MM.1S (cell line): ENCODE measurements around the gene MYOZ1.
"Not testable (repeated sequence)": the region's sequence is repeated elsewhere in the genome, so short reads cannot be mapped to it uniquely, and the experiment has no call there.

Experiments used
- DNase-seq: peaks from one replicate; pipeline ENCODE4 v3.0.0-alpha.2; 2015
- H2AFZ ChIP-seq: fragments of 300-600 bp; sonication (generic); 2 replicates; pipeline ENCODE4 v1.6.0; 2016; ENCODE audit warnings: antibody characterized with exemption, low read length
- H3F3A ChIP-seq: fragments of 300-600 bp; sonication (generic); 2 replicates; pipeline ENCODE4 v1.6.1; 2016; ENCODE audit warnings: mild to moderate bottlenecking, antibody characterized with exemption, low read length, moderate library complexity, mixed read lengths; ENCODE audit not compliant: insufficient read depth
- H3K27ac ChIP-seq: fragments of 300-600 bp; sonication (generic); 2 replicates; pipeline ENCODE4 v1.5.1; 2016; ENCODE audit warnings: mild to moderate bottlenecking, low read length
- H3K27me3 ChIP-seq: fragments of 300-600 bp; sonication (generic); replicated peaks from 2 replicates; pipeline ENCODE4 v1.6.0; 2016; ENCODE audit warnings: low read length; ENCODE audit not compliant: insufficient read depth
- H3K36me3 ChIP-seq: fragments of 300-600 bp; sonication (generic); replicated peaks from 2 replicates; pipeline ENCODE4 v1.6.1; 2016; ENCODE audit warnings: mild to moderate bottlenecking, low read length, mixed read lengths; ENCODE audit not compliant: insufficient read depth
- H3K4me1 ChIP-seq: fragments of 300-600 bp; sonication (generic); 2 replicates; pipeline ENCODE4 v1.6.1; 2016; ENCODE audit warnings: low read length, mixed read lengths
- H3K4me2 ChIP-seq: fragments of 300-600 bp; sonication (generic); 2 replicates; pipeline ENCODE4 v1.6.0; 2016; ENCODE audit warnings: low read depth, low read length
- H3K4me3 ChIP-seq: fragments of 300-600 bp; sonication (generic); 2 replicates; pipeline ENCODE4 v1.5.1; 2016; ENCODE audit warnings: low read length, mixed read lengths
- H3K79me2 ChIP-seq: fragments of 300-600 bp; sonication (generic); 2 replicates; pipeline ENCODE4 v1.6.1; 2016; ENCODE audit warnings: mixed run types, low read length, mixed read lengths
- H3K9ac ChIP-seq: fragments of 300-600 bp; sonication (generic); 2 replicates; pipeline ENCODE4 v1.6.1; 2016; ENCODE audit warnings: low read length, mixed read lengths
- H3K9me2 ChIP-seq: fragments of 300-600 bp; sonication (generic); replicated peaks from 2 replicates; pipeline ENCODE4 v1.6.1; 2016; ENCODE audit warnings: mild to moderate bottlenecking, low read length, mixed read lengths; ENCODE audit not compliant: insufficient read depth
- H3K9me3 ChIP-seq: fragments of 300-600 bp; sonication (generic); replicated peaks from 2 replicates; pipeline ENCODE4 v1.6.1; 2016; ENCODE audit warnings: mild to moderate bottlenecking, low read length, mixed read lengths; ENCODE audit not compliant: insufficient read depth
- H4K20me1 ChIP-seq: fragments of 300-600 bp; sonication (generic); 2 replicates; pipeline ENCODE4 v1.6.1; 2016; ENCODE audit warnings: mild to moderate bottlenecking, low read length, moderate library complexity, mixed read lengths; ENCODE audit not compliant: insufficient read depth
- EZH2 ChIP-seq: fragments of 300-600 bp; sonication (generic); optimal IDR thresholded peaks from 2 replicates; pipeline ENCODE3; 2017; ENCODE audit warnings: low read depth, mild to moderate bottlenecking, antibody characterized with exemption, low read length, mixed read lengths
- EZH2phosphoT487 ChIP-seq: fragments of 300-600 bp; sonication (generic); IDR thresholded peaks from 2 replicates; pipeline ENCODE4 v1.6.1; 2018; ENCODE audit warnings: antibody characterized with exemption, low read length
- TF ChIP-seq, protein P1 (sequence below): fragments of 300-600 bp; sonication (generic); IDR thresholded peaks from 2 replicates; pipeline ENCODE4 v1.5.1; 2016; ENCODE audit warnings: antibody characterized with exemption, low read length, mixed read lengths

Gene MYOZ1, protein sequence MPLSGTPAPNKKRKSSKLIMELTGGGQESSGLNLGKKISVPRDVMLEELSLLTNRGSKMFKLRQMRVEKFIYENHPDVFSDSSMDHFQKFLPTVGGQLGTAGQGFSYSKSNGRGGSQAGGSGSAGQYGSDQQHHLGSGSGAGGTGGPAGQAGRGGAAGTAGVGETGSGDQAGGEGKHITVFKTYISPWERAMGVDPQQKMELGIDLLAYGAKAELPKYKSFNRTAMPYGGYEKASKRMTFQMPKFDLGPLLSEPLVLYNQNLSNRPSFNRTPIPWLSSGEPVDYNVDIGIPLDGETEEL

DNA sequence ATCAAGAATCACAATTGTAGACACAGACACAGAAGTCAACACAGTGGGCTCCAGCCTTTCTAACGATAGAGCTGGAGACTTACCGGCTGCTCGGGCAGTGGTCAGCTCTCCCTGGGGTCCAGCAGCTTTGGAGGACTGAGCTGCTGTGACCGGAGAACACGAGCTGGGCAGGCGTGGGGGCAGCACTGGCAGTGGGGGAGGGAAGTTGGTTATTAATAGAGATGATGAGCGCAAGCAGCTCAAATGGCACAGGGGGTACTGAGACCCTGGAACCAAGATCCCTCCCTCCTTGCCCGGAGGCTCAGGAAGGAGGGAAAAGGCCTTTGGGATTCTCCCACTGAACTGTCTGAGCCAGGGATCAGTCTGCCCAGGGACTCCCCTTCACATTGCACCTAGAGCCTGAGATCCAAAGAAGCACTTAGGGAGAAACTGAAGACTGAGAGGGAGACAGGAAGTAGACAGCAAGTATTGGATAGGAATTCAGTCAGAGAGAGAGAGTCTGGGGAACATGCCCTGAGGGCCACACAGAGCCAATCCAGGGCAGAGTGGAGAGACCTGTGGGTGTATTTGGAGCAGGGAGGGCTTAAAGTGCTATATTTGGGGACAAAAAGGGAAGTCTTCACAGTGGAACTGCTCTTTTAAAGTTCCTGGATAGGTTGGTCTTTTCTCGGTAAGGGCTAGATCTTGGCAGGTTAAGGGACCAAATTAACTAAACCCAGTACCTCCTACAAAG is at the start of gene MYOZ1:
Gene MYOZ1 (minus strand): TSS at position 147 of the 733 bp plus-strand sequence. CDS start 1,457 bp downstream, outside the sequence.
- no peak within 1 kb of the TSS for H3K4me3 ChIP-seq
- no peaks in the 10 kb centered on the region for H3K27me3 ChIP-seq
- no peaks in the 10 kb centered on the region for H3K79me2 ChIP-seq
- DNase-seq, result no peak
- no peaks in the 10 kb centered on the region for H4K20me1 ChIP-seq
- TF ChIP-seq EZH2 (no peak), EZH2phosphoT487 (no peak)
- TF ChIP-seq, protein P1, sequence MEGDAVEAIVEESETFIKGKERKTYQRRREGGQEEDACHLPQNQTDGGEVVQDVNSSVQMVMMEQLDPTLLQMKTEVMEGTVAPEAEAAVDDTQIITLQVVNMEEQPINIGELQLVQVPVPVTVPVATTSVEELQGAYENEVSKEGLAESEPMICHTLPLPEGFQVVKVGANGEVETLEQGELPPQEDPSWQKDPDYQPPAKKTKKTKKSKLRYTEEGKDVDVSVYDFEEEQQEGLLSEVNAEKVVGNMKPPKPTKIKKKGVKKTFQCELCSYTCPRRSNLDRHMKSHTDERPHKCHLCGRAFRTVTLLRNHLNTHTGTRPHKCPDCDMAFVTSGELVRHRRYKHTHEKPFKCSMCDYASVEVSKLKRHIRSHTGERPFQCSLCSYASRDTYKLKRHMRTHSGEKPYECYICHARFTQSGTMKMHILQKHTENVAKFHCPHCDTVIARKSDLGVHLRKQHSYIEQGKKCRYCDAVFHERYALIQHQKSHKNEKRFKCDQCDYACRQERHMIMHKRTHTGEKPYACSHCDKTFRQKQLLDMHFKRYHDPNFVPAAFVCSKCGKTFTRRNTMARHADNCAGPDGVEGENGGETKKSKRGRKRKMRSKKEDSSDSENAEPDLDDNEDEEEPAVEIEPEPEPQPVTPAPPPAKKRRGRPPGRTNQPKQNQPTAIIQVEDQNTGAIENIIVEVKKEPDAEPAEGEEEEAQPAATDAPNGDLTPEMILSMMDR, result no peak
- no peaks in the 10 kb centered on the region for H3F3A ChIP-seq
- no peak within 1 kb of the TSS for H3K27ac ChIP-seq
- H3K9ac ChIP-seq, result no peak within 1 kb of the TSS
- H3K4me2 ChIP-seq, result no peak within 1 kb of the TSS
- H3K36me3 ChIP-seq, result no peaks in the 10 kb centered on the region
- H3K9me3 ChIP-seq, result no peaks in the 10 kb centered on the region
- no peaks in the 10 kb centered on the region for H3K4me1 ChIP-seq
- H3K9me2 ChIP-seq, result no peaks in the 10 kb centered on the region
- no peak within 1 kb of the TSS for H2AFZ ChIP-seq

DNA sequence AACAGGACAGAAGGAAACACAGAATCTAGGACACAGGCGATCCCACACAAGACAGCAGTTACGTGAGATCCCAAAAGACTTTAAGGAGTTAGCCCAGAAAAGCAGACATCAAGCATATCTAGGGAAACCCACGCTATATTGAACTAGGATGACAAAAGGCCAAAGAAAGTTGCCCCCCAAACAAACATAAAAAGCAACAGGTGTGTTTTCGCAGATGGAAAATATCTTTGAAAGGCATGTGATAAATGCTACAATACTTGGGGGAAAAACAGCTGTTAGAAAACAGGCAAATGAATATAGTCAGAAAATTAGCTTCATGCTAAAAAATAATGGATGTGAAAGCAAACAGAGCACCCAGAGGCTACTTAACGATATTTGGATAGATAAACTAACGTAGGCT is 49.5 kb upstream of the MYOZ1 start:
- H3K27ac ChIP-seq, H3K27me3 ChIP-seq, H3K4me3 ChIP-seq, H3K36me3 ChIP-seq, H3K9me2 ChIP-seq, H3K9ac ChIP-seq, H3K4me2 ChIP-seq, H3K79me2 ChIP-seq, H4K20me1 ChIP-seq, H3K4me1 ChIP-seq, H2AFZ ChIP-seq, DNase-seq, H3F3A ChIP-seq, H3K9me3 ChIP-seq: not testable (repeated sequence)

DNA sequence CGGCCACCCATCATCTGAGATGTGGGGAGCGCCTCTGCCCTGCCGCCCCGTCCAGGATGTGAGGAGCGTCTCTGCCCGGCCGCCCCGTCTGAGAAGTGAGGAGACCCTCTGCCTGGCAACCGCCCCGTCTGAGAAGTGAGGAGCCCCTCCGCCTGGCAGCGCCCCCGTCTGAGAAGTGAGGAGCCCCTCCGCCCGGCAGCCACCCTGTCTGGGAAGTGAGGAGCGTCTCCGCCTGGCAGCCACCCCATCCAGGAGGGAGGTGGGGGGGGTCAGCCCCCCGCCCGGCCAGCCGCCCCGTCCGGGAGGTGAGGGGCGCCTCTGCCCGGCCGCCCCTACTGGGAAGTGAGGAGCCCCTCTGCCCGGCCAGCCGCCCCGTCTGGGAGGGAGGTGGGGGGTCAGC is 48.3 kb upstream of the MYOZ1 start:
- H3F3A ChIP-seq, DNase-seq: not testable (repeated sequence)

DNA sequence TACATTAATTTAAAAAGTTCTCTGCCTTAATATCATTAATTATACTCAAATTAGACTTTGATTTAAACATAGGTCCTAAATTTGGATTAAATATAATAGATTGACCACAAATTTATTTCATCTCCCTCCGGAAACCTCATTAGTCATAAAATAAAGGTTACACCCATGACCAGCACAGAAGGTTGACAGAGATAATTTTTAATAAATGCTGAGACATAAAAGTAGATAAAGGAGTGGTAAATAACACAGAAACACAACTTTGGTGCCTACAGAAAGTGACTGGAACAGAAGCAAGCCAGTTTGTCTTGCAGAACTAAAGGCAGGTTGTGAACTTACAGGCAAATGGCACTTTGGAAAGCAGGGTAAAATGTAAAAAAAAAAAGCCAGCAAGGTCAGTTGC is 46.4 kb upstream of the MYOZ1 start:
- H2AFZ ChIP-seq, H3K27me3 ChIP-seq, DNase-seq, H3K4me3 ChIP-seq, H3K9ac ChIP-seq, H4K20me1 ChIP-seq, H3K9me3 ChIP-seq, H3K9me2 ChIP-seq, H3K27ac ChIP-seq, H3K36me3 ChIP-seq, H3K79me2 ChIP-seq, H3K4me2 ChIP-seq, H3K4me1 ChIP-seq, H3F3A ChIP-seq: not testable (repeated sequence)

More for the DNA sequence above, 48.3 kb upstream of the MYOZ1 start:
- H3K4me2 ChIP-seq, H3K79me2 ChIP-seq, H3K27ac ChIP-seq, H3K4me1 ChIP-seq, H4K20me1 ChIP-seq, H3K9me2 ChIP-seq, H3K9me3 ChIP-seq, H3K9ac ChIP-seq, H3K4me3 ChIP-seq, H3K36me3 ChIP-seq, H2AFZ ChIP-seq, H3K27me3 ChIP-seq: not testable (repeated sequence)

DNA sequence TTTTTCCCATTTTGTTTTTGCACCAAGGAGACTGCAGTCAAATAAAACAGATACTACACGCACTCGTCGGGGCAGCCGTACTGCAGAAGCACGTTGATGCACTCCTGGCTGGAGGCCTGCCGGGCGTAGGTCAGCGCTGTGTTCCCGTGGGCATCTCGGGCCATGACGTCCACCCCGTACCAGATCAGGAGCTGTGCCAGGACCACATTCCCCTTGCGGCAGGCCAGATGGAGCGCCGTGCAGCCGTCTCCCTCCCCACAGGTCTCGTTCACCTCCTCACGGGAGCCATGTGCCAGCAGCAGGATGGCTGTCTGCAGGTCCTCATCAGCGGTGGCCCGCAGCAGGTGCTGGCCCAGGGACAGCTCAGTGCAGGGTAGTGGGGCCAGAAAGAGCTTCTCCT is 33.3 kb upstream of the MYOZ1 start:
- H3K4me1 ChIP-seq, H3K9me2 ChIP-seq, H3K9ac ChIP-seq, H3K4me2 ChIP-seq, H2AFZ ChIP-seq, H4K20me1 ChIP-seq, H3K79me2 ChIP-seq, H3K4me3 ChIP-seq, H3K27me3 ChIP-seq, DNase-seq, H3K36me3 ChIP-seq, H3F3A ChIP-seq, H3K27ac ChIP-seq, H3K9me3 ChIP-seq: not testable (repeated sequence)

DNA sequence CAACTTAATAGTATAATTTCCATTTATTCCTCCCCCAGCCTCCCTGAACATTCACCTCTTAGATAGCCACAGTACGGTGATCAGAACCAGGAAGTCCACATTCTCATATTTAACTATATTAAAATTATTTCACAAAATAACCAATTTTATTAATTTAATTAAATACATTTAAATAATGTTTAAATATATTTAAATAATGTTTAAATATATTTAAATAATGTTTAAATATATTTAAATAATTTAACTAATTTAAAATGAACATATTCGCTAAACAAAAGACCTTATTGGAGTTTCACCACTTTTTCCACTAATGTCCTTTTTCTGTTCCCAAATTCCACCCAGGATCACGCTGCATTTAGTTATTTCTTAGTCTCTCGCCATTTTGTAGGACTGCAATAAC is 27.1 kb upstream of the MYOZ1 start:
- not testable (repeated sequence) for H3K36me3 ChIP-seq, H3K9me3 ChIP-seq, H3K9ac ChIP-seq, H3F3A ChIP-seq, H3K4me1 ChIP-seq, H3K4me2 ChIP-seq, DNase-seq, H2AFZ ChIP-seq, H3K79me2 ChIP-seq, H3K27me3 ChIP-seq, H3K4me3 ChIP-seq, H4K20me1 ChIP-seq, H3K9me2 ChIP-seq, H3K27ac ChIP-seq

DNA sequence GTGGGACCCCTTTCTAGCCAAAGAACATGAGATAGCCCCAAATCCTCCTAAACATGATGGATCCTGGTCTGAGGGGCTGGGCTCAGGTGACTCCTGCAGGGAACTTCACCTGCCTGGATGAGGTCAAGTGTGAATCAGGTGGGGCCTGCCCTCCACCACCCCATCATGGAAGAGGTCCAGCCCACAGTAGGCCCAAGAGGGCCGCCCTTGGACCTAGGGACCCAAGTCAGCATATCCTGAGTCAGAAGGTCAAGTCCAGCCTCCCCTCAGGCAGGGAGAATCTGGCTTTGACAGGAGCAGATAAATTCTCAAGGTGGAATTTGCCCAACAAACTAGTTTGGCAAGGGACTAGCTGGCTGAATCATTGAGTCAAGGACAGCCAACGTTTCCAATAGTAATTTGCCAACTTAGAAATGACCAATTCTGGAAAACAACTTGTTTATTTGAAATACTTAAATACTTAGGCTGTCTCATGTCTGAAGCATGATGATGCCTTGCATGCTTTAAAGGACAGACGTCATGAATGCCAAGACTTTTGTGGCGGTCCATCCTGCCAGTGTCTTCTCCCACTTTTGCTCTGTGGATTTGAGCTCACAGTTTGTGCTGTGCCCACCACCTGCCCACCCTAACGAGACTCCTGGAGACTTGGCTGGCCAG is 25.0 kb upstream of the MYOZ1 start:
- H3K27ac ChIP-seq, H4K20me1 ChIP-seq, H3K4me1 ChIP-seq, H3F3A ChIP-seq, H3K9me3 ChIP-seq, H3K4me3 ChIP-seq, H3K36me3 ChIP-seq, H3K4me2 ChIP-seq, H3K27me3 ChIP-seq, H3K79me2 ChIP-seq, H2AFZ ChIP-seq, DNase-seq, H3K9me2 ChIP-seq, H3K9ac ChIP-seq: not testable (repeated sequence)
